GM21526 (cell line): Measurements from ENCODE around the gene CLTCL1.

ENCODE experiments used
- ATAC-seq: cut with Tn5 transposase; IDR thresholded peaks from one replicate; pipeline ENCODE4 v1.9.1; 2021; ENCODE audit warnings: moderate library complexity; ENCODE audit not compliant: unreplicated experiment, low FRiP score

The CLTCL1 gene

GRCh38 chr22:19134874-19135273 is 156.6 kb downstream of the CLTCL1 start:
- ATAC-seq: no peak

- ATAC-seq: no peak
Observed at GRCh38 chr22:19134176-19134831, 157.2 kb downstream of the CLTCL1 start.

- ATAC-seq: no peak
Observed at GRCh38 chr22:19133561-19133960, 158.0 kb downstream of the CLTCL1 start.

GRCh38 chr22:19132693-19133400 is 158.7 kb downstream of the CLTCL1 start:
- no peak for ATAC-seq

- no peak for ATAC-seq
Observed at GRCh38 chr22:19132153-19132552, 159.4 kb downstream of the CLTCL1 start.

- ATAC-seq: no peak
Observed at GRCh38 chr22:19131685-19132015, 159.9 kb downstream of the CLTCL1 start.

- no peak for ATAC-seq
Observed at GRCh38 chr22:19130959-19131684, 160.4 kb downstream of the CLTCL1 start, which contains the start of gene TSSK2. TSSK2 (plus strand) TSS chr22:19131308; CDS start chr22:19131400, 92 bp downstream.

GRCh38 chr22:19129871-19130270 is 161.6 kb downstream of the CLTCL1 start:
- ATAC-seq: no peak
